SK-N-SH (cell line): ENCODE results near the gene PRC1. TPM values are rescaled to one million over a fixed set of nuclear protein-coding genes. Genes with fewer than 3 reads are reported as not detected.

Experiments used
- CTCF ChIA-PET: fragments of 300-600, 350-600 bp; formaldehyde crosslinking; extraction: SDS; loops from one replicate; lab custom pipeline; 2021; lab: Yijun Ruan, JAX
- POLR2A ChIA-PET: fragments of 350-600 bp; sonication (Branson Sonifier 250); formaldehyde crosslinking; extraction: SDS; loops from one replicate; lab custom pipeline; 2020; ENCODE audit warnings: antibody characterized with exemption, inconsistent platforms; lab: Yijun Ruan, JAX
- DNase-seq: peaks from one replicate; pipeline ENCODE4 v3.0.0; 2012
- H2AFZ ChIP-seq: fragments of 200-600 bp; sonication (generic); 2 replicates; pipeline ENCODE4 v1.8.1; 2016; ENCODE audit warnings: antibody characterized with exemption, mild to moderate bottlenecking, low read depth
- H3F3A ChIP-seq: fragments of 200-600 bp; sonication (generic); replicated peaks from 2 replicates; pipeline ENCODE3; 2016; ENCODE audit warnings: antibody characterized with exemption, mild to moderate bottlenecking; ENCODE audit not compliant: insufficient read depth
- H3K27ac ChIP-seq, 2 experiments: fragments of 200-500 bp in 1 of 2; fragments of 200-600 bp in 1 of 2; sonication (Bioruptor generic) in 1 of 2; sonication (generic), shearing (Covaris generic) in 1 of 2; 2 replicates each; pipeline versions ENCODE4 v1.5.1 to v1.6.1; 2014 to 2016; ENCODE audit warnings: low read depth in 2 of 2, inconsistent platforms in 1 of 2, low read length in 1 of 2, mild to moderate bottlenecking in 1 of 2, mixed read lengths in 1 of 2
- H3K27me3 ChIP-seq: fragments of 200-600 bp; sonication (generic), shearing (Covaris generic); 2 replicates; pipeline ENCODE4 v1.6.1; 2016; ENCODE audit warnings: mixed run types; ENCODE audit not compliant: insufficient read depth
- H3K36me3 ChIP-seq, 2 experiments: fragments of 200-500 bp in 1 of 2; fragments of 200-600 bp in 1 of 2; sonication (Bioruptor generic) in 1 of 2; sonication (generic) in 1 of 2; replicated peaks in 1 of 2; 2 replicates each; pipeline versions ENCODE3 to v1.5.1; 2014 to 2016; ENCODE audit warnings: low read length in 1 of 2, mild to moderate bottlenecking in 1 of 2; ENCODE audit not compliant: insufficient read depth in 2 of 2, control insufficient read depth in 1 of 2
- H3K4me1 ChIP-seq, 2 experiments: fragments of 200-500 bp in 1 of 2; fragments of 200-600 bp in 1 of 2; sonication (Bioruptor generic) in 1 of 2; sonication (generic), shearing (Covaris generic) in 1 of 2; 2 replicates each; pipeline versions ENCODE4 v1.5.1 to v1.6.1; 2014 to 2016; ENCODE audit warnings: low read depth in 1 of 2, low read length in 1 of 2, mixed run types in 1 of 2; ENCODE audit not compliant: insufficient read depth in 2 of 2, control insufficient read depth in 1 of 2
- H3K4me2 ChIP-seq: fragments of 200-600 bp; sonication (generic), shearing (Covaris generic); 2 replicates; pipeline ENCODE4 v1.6.1; 2017; ENCODE audit warnings: mixed run types
- H3K4me3 ChIP-seq, 2 experiments: fragments of 200-500 bp in 1 of 2; fragments of 200-600 bp in 1 of 2; sonication (Bioruptor generic) in 1 of 2; sonication (generic), shearing (Covaris generic) in 1 of 2; 2 replicates each; pipeline versions ENCODE4 v1.5.1 to v1.8.1; 2014 to 2016; ENCODE audit warnings: low read depth in 2 of 2, inconsistent platforms in 1 of 2, low read length in 1 of 2, mild to moderate bottlenecking in 1 of 2, mixed read lengths in 1 of 2, moderate library complexity in 1 of 2
- H3K79me2 ChIP-seq: fragments of 200-600 bp; sonication (generic); 2 replicates; pipeline ENCODE4 v1.8.1; 2017; ENCODE audit warnings: mild to moderate bottlenecking; ENCODE audit not compliant: insufficient read depth
- H3K9ac ChIP-seq: fragments of 200-600 bp; sonication (generic); 2 replicates; pipeline ENCODE4 v1.6.1; 2017; ENCODE audit warnings: mixed run types
- H3K9me2 ChIP-seq: fragments of 200-600 bp; sonication (generic); 2 replicates; pipeline ENCODE4 v1.6.1; 2017; ENCODE audit warnings: mixed run types
- H3K9me3 ChIP-seq: fragments of 200-600 bp; sonication (generic); 2 replicates; pipeline ENCODE4 v1.6.1; 2017; ENCODE audit warnings: mixed run types, mild to moderate bottlenecking, moderate library complexity
- H4K20me1 ChIP-seq: fragments of 200-600 bp; sonication (generic); 2 replicates; pipeline ENCODE4 v1.6.1; 2017; ENCODE audit warnings: mild to moderate bottlenecking, mixed run types; ENCODE audit not compliant: insufficient read depth
- EZH2phosphoT487 ChIP-seq: fragments of 200-600 bp; sonication (generic); IDR thresholded peaks from 2 replicates; pipeline ENCODE4 v1.6.1; 2017; ENCODE audit warnings: low read depth, mixed run types, mild to moderate bottlenecking, antibody characterized with exemption, moderate library complexity, borderline replicate concordance
- NFIC ChIP-seq: IDR thresholded peaks from 2 replicates; pipeline ENCODE4 v1.4.0; 2012; ENCODE audit warnings: borderline replicate concordance
- RAD21 ChIP-seq: IDR thresholded peaks from 2 replicates; pipeline ENCODE4 v1.6.1; 2012; ENCODE audit warnings: mild to moderate bottlenecking, low read length
- SMC3 ChIP-seq: IDR thresholded peaks from 2 replicates; pipeline ENCODE4 v1.6.1; 2012; ENCODE audit warnings: low read depth, low read length, improper control_type of control experiment
- TCF12 ChIP-seq: IDR thresholded peaks from 2 replicates; pipeline ENCODE4 v1.4.0; 2012
- whole genome bisulfite sequencing: methylation state at CpG from one replicate; pipeline ENCODE4 v1.1.6; 2017; ENCODE audit warnings: low lambda C conversion rate; 5-methylcytosine and 5-hydroxymethylcytosine counted together
- polyA plus RNA-seq, 3 experiments: library from polyadenylated mRNA; depleted of rRNA; stranded (reverse); fragments of >200 nt; gene quantifications; 2 replicates each; pipeline ENCODE4 v1.2.3, GENCODE V29; 2012
- TF ChIP-seq, protein P1 (sequence below): IDR thresholded peaks from 2 replicates; pipeline ENCODE4; 2012
- TF ChIP-seq, protein P2 (sequence below): fragments of 200-600 bp; sonication (generic); IDR thresholded peaks from 2 replicates; pipeline ENCODE4 v1.6.1; 2017; ENCODE audit warnings: antibody characterized with exemption, mild to moderate bottlenecking, moderate library complexity

PRC1 gene
- polyA plus RNA-seq, 1 of the 3 experiments (the other 2 are of a cell fraction) = 125 TPM

DNA sequence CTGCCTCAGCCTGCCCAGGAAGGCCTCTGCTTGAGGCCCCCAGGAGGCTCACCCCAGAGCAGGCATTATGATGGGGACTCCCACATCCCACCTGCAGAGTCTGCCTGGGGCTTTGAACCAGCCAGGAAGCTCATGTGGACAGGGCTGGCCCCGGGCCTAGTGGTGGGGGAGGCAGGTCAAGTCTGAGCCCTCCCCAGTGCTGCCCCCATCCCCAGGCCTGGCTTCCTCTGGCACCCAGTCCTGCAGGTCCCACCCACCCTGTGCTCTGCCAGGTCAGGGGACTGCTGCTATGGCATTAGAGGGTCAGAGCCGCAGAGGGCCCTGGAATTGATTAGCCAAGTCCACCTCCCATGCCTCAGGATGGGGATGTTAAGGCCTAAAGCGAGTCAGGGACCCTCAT, 45.7 kb upstream of the PRC1 start:
- H3K9me3 ChIP-seq = no peaks in the 10 kb centered on the region
- no peak for DNase-seq
- no peaks in the 10 kb centered on the region for H3K9me2 ChIP-seq
- H3K4me3 ChIP-seq = no peak overlapping the region
- 50% methylated on average over 3 of the region's 3 CpGs for WGBS
- ChIA-PET CTCF (interaction anchor here (1.2 to 2.3 kb wide), 4 partner anchors 10 to 112 kb away, joined by 3 to 12 read pairs (median 8); no protein-coding TSS in a partner anchor), POLR2A (interaction anchor here (0.6 kb wide), 1 partner anchor 86 kb away, joined by 3 read pairs; no protein-coding TSS in a partner anchor)
- H3K9ac ChIP-seq = no peak overlapping the region
- TF ChIP-seq, protein P1, sequence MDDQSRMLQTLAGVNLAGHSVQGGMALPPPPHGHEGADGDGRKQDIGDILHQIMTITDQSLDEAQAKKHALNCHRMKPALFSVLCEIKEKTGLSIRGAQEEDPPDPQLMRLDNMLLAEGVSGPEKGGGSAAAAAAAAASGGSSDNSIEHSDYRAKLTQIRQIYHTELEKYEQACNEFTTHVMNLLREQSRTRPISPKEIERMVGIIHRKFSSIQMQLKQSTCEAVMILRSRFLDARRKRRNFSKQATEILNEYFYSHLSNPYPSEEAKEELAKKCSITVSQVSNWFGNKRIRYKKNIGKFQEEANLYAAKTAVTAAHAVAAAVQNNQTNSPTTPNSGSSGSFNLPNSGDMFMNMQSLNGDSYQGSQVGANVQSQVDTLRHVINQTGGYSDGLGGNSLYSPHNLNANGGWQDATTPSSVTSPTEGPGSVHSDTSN = no peak
- TF ChIP-seq TCF12 = no peak
- H3K4me2 ChIP-seq = no peak overlapping the region
- no peaks in the 10 kb centered on the region for H3K36me3 ChIP-seq
- no peaks in the 10 kb centered on the region for H3K79me2 ChIP-seq
- no peak overlapping the region for H2AFZ ChIP-seq
- no peaks in the 10 kb centered on the region for H3F3A ChIP-seq
- no peak overlapping the region for H3K27ac ChIP-seq
- H3K4me1 ChIP-seq = no peaks in the 10 kb centered on the region
- 0 out of 2 replicates have a peak, but pooled peaks cover 3% of the 10 kb centered on the region for H3K27me3 ChIP-seq
- no peaks in the 10 kb centered on the region for H4K20me1 ChIP-seq

- Histone ChIP-seq H3K9ac (no peak overlapping the region), H3K27me3 (0 out of 2 replicates have a peak, but pooled peaks cover 7% of the 10 kb centered on the region), H3K4me1 (no peaks in the 10 kb centered on the region; a peak in 1 of 4 replicates), H3K9me2 (no peaks in the 10 kb centered on the region), H3K79me2 (no peaks in the 10 kb centered on the region), H3K4me3 (no peak overlapping the region), H3K27ac (no peak overlapping the region), H2AFZ (no peak overlapping the region), H3F3A (no peaks in the 10 kb centered on the region), H3K36me3 (no peaks in the 10 kb centered on the region), H3K4me2 (no peak overlapping the region), H4K20me1 (no peaks in the 10 kb centered on the region), H3K9me3 (no peaks in the 10 kb centered on the region)
- TF ChIP-seq, protein P2, sequence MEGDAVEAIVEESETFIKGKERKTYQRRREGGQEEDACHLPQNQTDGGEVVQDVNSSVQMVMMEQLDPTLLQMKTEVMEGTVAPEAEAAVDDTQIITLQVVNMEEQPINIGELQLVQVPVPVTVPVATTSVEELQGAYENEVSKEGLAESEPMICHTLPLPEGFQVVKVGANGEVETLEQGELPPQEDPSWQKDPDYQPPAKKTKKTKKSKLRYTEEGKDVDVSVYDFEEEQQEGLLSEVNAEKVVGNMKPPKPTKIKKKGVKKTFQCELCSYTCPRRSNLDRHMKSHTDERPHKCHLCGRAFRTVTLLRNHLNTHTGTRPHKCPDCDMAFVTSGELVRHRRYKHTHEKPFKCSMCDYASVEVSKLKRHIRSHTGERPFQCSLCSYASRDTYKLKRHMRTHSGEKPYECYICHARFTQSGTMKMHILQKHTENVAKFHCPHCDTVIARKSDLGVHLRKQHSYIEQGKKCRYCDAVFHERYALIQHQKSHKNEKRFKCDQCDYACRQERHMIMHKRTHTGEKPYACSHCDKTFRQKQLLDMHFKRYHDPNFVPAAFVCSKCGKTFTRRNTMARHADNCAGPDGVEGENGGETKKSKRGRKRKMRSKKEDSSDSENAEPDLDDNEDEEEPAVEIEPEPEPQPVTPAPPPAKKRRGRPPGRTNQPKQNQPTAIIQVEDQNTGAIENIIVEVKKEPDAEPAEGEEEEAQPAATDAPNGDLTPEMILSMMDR = peak; percentile 51
- TF ChIP-seq SMC3 (0 out of 2 replicates have a peak, but pooled peaks have one; percentile 21), NFIC (0 out of 2 replicates have a peak, but pooled peaks have one; percentile 13), EZH2phosphoT487 (no peak), RAD21 (peak; percentile 37)
- 62% methylated on average over 7 of the region's 12 CpGs for WGBS
- ChIA-PET POLR2A (interaction anchor here (0.9 kb wide), 1 partner anchor 77 kb away, joined by 3 read pairs; no protein-coding TSS in a partner anchor), CTCF (interaction anchor here (0.6 to 3.9 kb wide), 21 partner anchors 8 to 239 kb away, joined by 3 to 41 read pairs (median 4); partner anchors contain the start of gene HDDC3)
- peak; percentile 40 for DNase-seq
Observed at GRCh38 chr15:91032919-91033803, 38.8 kb upstream of the PRC1 start.
